Tibial nerve (tissue), 4 donors: ENCODE data around the gene CHPF.

Source experiments
- EP300 ChIP-seq, 2 donors: sonication (generic); formaldehyde crosslinking; IDR thresholded peaks; one replicate each; pipeline ENCODE4 v1.6.1; 2017; ENCODE audit warnings: antibody characterized with exemption in 2 of 2, mild to moderate bottlenecking in 1 of 2
- POLR2A ChIP-seq, 2 donors: fragments of 450-650 bp; IDR thresholded peaks; one replicate each; pipeline ENCODE4 v1.6.1; 2017; ENCODE audit warnings: antibody characterized with exemption in 2 of 2, mild to moderate bottlenecking in 2 of 2, moderate library complexity in 2 of 2
- TF ChIP-seq, protein P1 (sequence below), 5 experiments: fragments of 200-600 bp in 3 of 5; fragments of 450-650 bp in 2 of 5; sonication (generic) in 3 of 5; IDR thresholded peaks; one replicate each; pipeline ENCODE4 v1.5.1; 2016 to 2019; ENCODE audit warnings: antibody characterized with exemption in 5 of 5, mild to moderate bottlenecking in 3 of 5, moderate library complexity in 2 of 5

DNA sequence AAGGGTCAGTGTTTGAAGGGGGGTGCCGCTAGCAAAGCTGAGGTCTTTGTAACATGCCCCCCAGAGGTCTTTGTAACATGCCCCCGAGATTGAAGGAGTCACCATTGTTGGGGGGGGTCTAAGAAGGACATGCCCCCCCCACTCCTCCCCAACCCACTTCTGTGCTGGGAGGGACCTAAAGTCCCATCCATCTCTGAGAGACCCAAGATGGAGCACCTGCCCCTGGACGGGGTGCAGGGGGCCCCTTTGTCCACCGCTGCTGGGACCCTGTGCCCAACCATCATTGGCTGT lies 35.2 kb downstream of the CHPF start:
- TF ChIP-seq, protein P1, sequence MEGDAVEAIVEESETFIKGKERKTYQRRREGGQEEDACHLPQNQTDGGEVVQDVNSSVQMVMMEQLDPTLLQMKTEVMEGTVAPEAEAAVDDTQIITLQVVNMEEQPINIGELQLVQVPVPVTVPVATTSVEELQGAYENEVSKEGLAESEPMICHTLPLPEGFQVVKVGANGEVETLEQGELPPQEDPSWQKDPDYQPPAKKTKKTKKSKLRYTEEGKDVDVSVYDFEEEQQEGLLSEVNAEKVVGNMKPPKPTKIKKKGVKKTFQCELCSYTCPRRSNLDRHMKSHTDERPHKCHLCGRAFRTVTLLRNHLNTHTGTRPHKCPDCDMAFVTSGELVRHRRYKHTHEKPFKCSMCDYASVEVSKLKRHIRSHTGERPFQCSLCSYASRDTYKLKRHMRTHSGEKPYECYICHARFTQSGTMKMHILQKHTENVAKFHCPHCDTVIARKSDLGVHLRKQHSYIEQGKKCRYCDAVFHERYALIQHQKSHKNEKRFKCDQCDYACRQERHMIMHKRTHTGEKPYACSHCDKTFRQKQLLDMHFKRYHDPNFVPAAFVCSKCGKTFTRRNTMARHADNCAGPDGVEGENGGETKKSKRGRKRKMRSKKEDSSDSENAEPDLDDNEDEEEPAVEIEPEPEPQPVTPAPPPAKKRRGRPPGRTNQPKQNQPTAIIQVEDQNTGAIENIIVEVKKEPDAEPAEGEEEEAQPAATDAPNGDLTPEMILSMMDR (IDR thresholded peaks at IDR 0.05), result no peak
- no peak for TF ChIP-seq POLR2A (IDR thresholded peaks at IDR 0.05)
- TF ChIP-seq EP300 (IDR thresholded peaks at IDR 0.05), result no peak
